Lower lobe of right lung (tissue), 2 donors: ENCODE measurements around the gene PRDX3. TPM values are rescaled to one million over a fixed set of nuclear protein-coding genes. Genes with fewer than 3 reads are reported as not detected.

ENCODE experiments used
- ATAC-seq, 2 donors: fragments of 200-7000 bp; cut with Tn5 transposase; one replicate each; pipeline ENCODE4 v1.9.1; 2020 to 2022; ENCODE audit warnings: mild to moderate bottlenecking in 2 of 2, moderate library complexity in 2 of 2
- DNase-seq: peaks from one replicate; pipeline ENCODE4 v3.0.0-alpha.2; 2020
- H3K27ac ChIP-seq: fragments of 200-600 bp; one replicate; pipeline ENCODE4 v1.8.0; 2022
- H3K27me3 ChIP-seq: fragments of 200-600 bp; one replicate; pipeline ENCODE4 v1.8.0; 2022; ENCODE audit warnings: low read depth
- H3K36me3 ChIP-seq: fragments of 200-600 bp; one replicate; pipeline ENCODE4 v1.8.0; 2022; ENCODE audit warnings: mild to moderate bottlenecking
- H3K4me1 ChIP-seq: fragments of 200-600 bp; one replicate; pipeline ENCODE4 v1.8.0; 2022
- H3K4me3 ChIP-seq: fragments of 200-600 bp; one replicate; pipeline ENCODE4 v1.8.0; 2022; ENCODE audit warnings: mild to moderate bottlenecking
- H3K9me3 ChIP-seq: fragments of 200-600 bp; one replicate; pipeline ENCODE4 v1.8.0; 2022
- intact Hi-C: fragments of 100-400 bp; cut with DNase I; formaldehyde crosslinking; loops from one replicate; pipeline ENCODE4 v1.11.0; 2022
- total RNA-seq: library from RNA; stranded (reverse); fragmentation: NEBNext Ultra II Directional; extraction: Animal tissue kit (Norgen Biotek cat#: 25700); gene quantifications from one replicate; pipeline ENCODE4 v1.2.1, GENCODE V29; 2021
- TF ChIP-seq, protein P1 (sequence below): fragments of 200-600 bp; IDR thresholded peaks from one replicate; pipeline ENCODE4 v1.8.0; 2022; ENCODE audit warnings: antibody characterized with exemption, mild to moderate bottlenecking
- donor health status: DM: no; HTN: yes; CAD: no; lungs with severe emphysema.

Gene PRDX3
- total RNA-seq, 1 donor from 2014 or later: 82.0 TPM

DNA sequence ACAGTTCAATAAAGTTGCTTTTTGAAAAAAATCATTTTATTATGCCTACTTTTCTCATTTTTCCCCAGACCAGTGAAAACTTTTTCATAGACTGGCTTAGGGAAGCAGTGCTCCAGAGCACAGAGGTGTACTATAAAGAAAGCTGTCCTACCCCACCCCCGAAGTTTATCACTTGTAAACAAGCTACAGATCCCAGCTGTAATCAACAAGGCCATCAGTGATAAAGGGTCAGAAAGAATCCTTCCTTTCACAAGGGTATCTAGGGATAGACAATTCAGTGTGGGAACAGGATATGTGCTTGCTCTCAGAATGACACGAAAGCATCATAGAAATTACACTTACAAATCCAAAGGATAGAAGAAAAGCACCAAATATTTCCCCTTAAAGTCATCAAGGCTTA, 4.5 kb downstream of the PRDX3 start:
- Histone ChIP-seq H3K4me3 (no peak overlapping the region), H3K4me1 (peaks cover 23% of the 10 kb centered on the region), H3K27me3 (no peaks in the 10 kb centered on the region), H3K36me3 (peaks cover 72% of the 10 kb centered on the region), H3K27ac (no peak overlapping the region), H3K9me3 (no peaks in the 10 kb centered on the region)
- DNase-seq (no peak), ATAC-seq (no peak)
- TF ChIP-seq, protein P1, sequence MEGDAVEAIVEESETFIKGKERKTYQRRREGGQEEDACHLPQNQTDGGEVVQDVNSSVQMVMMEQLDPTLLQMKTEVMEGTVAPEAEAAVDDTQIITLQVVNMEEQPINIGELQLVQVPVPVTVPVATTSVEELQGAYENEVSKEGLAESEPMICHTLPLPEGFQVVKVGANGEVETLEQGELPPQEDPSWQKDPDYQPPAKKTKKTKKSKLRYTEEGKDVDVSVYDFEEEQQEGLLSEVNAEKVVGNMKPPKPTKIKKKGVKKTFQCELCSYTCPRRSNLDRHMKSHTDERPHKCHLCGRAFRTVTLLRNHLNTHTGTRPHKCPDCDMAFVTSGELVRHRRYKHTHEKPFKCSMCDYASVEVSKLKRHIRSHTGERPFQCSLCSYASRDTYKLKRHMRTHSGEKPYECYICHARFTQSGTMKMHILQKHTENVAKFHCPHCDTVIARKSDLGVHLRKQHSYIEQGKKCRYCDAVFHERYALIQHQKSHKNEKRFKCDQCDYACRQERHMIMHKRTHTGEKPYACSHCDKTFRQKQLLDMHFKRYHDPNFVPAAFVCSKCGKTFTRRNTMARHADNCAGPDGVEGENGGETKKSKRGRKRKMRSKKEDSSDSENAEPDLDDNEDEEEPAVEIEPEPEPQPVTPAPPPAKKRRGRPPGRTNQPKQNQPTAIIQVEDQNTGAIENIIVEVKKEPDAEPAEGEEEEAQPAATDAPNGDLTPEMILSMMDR: no peak
- intact Hi-C loops: no loop called here

DNA sequence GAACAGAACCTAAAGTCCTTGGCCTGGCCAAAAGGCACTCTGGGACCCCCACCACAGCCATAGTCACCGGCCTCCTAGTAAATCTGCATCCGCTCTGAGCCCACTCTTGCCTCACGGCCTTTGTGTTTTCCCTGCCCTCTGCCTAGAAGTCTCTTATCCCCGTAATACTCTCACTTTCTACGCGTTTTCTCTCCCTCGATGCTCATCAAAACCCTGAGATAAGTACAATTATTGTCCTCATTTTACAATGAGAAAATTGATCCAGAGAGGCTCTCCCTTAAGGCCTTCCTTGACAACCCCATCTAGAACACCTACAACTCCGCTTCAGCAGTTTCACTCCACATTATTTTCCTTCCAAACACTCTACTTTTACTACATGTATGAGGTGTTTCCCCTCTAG, 11.6 kb downstream of the PRDX3 start:
- H3K27ac ChIP-seq: no peak overlapping the region
- H3K4me3 ChIP-seq: no peak overlapping the region
- TF ChIP-seq, protein P1: no peak
- ATAC-seq: no peak
- no peaks in the 10 kb centered on the region for H3K27me3 ChIP-seq
- no peaks in the 10 kb centered on the region for H3K9me3 ChIP-seq
- H3K4me1 ChIP-seq: peaks cover 23% of the 10 kb centered on the region
- DNase-seq: no peak
- intact Hi-C loops: no loop called here
- H3K36me3 ChIP-seq: peaks cover 42% of the 10 kb centered on the region

DNA sequence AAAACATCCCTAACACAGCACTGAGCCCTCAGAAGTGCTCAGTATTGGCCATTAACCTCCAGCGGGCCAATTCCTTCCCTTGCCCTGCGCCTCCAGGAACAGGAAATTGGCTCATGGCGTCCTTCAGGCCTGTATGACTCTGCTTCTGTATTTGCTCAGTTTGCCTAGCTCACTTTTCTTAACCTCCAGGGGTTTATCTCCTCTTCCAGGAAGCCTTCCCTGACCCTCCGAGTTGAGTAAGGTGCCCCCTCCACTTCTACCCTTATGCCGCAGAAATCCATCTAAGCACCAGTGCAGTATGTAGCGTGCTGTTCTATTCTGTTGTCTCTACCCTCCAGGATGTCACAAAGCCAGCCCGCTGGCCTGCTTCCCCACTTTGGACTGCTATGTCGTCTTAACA, 12.0 kb downstream of the PRDX3 start:
- Histone ChIP-seq H3K4me3 (peak overlapping the region; percentile 88), H3K27me3 (no peaks in the 10 kb centered on the region), H3K27ac (peak overlapping the region; percentile 91), H3K9me3 (no peaks in the 10 kb centered on the region), H3K4me1 (peaks cover 23% of the 10 kb centered on the region), H3K36me3 (peaks cover 38% of the 10 kb centered on the region)
- DNase-seq: no peak
- intact Hi-C loops: no loop called here
- ATAC-seq: no peak
- TF ChIP-seq, protein P1: no peak

DNA sequence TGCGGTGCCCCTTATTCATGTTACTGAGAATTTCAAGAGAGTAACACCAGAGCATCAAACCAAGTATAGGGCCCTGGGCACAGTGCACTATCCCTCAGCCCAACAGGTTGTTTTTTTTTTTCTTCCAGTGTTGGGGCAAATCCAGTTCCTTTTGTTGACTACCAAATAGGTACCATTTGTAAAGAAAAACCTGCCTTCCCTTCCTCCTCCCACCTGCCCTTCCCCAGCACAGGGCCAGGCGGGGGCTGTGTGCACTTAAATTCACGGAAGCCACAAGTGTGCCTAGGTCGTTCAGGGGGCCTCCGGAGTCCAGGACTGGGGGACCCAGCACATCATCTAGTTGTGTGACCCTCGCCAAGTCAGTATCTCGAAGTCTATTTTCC, 12.5 kb downstream of the PRDX3 start:
- H3K4me1 ChIP-seq: peaks cover 23% of the 10 kb centered on the region
- intact Hi-C loops: no loop called here

DNA sequence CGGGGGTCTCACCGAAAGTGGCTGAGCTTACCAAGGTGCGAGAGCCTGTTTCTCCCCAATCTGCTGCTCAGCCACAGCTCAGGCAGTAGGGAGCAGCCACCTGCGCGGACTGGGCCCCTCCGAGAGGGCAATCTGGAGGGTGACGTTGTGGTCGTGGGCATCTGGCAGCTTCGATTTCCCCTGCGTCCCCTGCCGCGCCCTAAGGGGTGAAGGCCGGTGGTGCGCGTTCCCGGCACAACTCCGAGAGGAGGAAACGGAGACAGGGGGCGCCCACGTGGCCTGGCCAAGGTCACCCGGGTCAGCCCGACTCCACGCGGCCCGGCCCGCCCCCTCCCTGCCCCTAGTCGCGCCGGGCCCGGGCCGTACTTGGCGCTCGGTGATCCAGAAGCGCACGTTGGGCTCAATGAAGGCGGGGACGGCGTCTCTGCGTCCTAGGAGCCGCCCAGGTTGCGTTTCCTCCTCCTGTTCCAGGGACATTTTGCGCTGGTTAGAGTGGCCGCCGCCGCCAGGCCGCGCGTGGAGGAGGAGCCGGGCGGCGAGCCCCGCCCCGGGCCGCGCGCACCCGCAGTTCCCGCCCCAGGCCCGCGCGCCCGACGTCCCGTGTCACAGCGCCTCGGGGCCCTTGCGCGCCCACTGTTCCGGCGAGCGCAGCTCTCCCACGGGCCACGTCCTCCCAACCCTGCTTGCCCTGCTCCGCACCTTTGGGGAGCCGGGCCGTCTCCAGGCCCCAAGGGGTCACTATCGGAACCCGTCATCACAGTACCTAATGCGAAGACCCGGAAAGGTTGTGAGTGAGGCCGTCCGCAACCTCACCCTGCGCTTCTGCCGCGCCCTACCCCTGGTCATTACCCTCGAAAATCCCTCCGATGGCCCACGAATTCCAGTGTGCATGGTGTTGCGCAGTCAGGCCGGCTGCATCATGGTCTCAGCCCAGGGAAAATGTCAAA, 13.2 kb downstream of the PRDX3 start, which contains the start of gene SFXN4:
Gene SFXN4, minus strand, starts transcription at position 544 of the 947 bp plus-strand sequence. Its CDS starts 67 bp downstream, at position 477.
- Histone ChIP-seq H3K4me3 (peak within 1 kb of the TSS; percentile 88), H3K9me3 (no peaks in the 10 kb centered on the region), H3K36me3 (peaks cover 36% of the 10 kb centered on the region), H3K4me1 (peaks cover 23% of the 10 kb centered on the region), H3K27ac (peak within 1 kb of the TSS; percentile 91), H3K27me3 (no peaks in the 10 kb centered on the region)
- TF ChIP-seq, protein P1: peak; percentile 24
- intact Hi-C loops: no loop called here
- DNase-seq (peak; percentile 90), ATAC-seq (peak; percentile 99)

More for the DNA sequence above, 12.5 kb downstream of the PRDX3 start:
- peak overlapping the region; percentile 91 for H3K27ac ChIP-seq
- H3K27me3 ChIP-seq: no peaks in the 10 kb centered on the region
- TF ChIP-seq, protein P1: no peak
- no peak for DNase-seq
- H3K36me3 ChIP-seq: peaks cover 37% of the 10 kb centered on the region
- no peaks in the 10 kb centered on the region for H3K9me3 ChIP-seq
- peak overlapping the region; percentile 88 for H3K4me3 ChIP-seq
- ATAC-seq: no peak
